ENCODE results near the gene TBCK.

- no peak for TF ChIP-seq CTCF (IDR thresholded peaks at IDR 0.05 in 8 of 11, conservative IDR thresholded peaks at IDR 0.05 in 3 of 11)
- no peak for TF ChIP-seq POLR2A (IDR thresholded peaks at IDR 0.05)
- TF ChIP-seq POLR2AphosphoS5 (IDR thresholded peaks at IDR 0.05): no peak
Observed at GRCh38 chr4:106320235-106320634, 4.2 kb upstream of the TBCK start.

Measured in spleen (tissue), 7 donors.